Heart right ventricle (tissue), 16 donors: ENCODE measurements around the gene TSPO. TPM values are rescaled to one million over a fixed set of nuclear protein-coding genes. Genes with fewer than 3 reads are reported as not detected.

Source experiments
- ATAC-seq, 8 donors: fragments of 200-7000 bp; cut with Tn5 transposase; one replicate each; pipeline ENCODE4 v1.9.1; 2020; ENCODE audit warnings: mild to moderate bottlenecking in 8 of 8, moderate library complexity in 8 of 8, moderate number of reproducible peaks in 1 of 8
- DNase-seq, 2 donors: peaks; one replicate each; pipeline ENCODE4 v3.0.0-alpha.2; 2020
- H3K27ac ChIP-seq, 10 donors: fragments of 200-600 bp; sonication (generic) in 2 of 10; one replicate each; pipeline versions ENCODE4 v1.5.0 to v1.8.0; 2020 to 2022; ENCODE audit warnings: mild to moderate bottlenecking in 3 of 10
- H3K27me3 ChIP-seq, 7 donors: fragments of 200-600 bp; one replicate each; pipeline ENCODE4 v1.8.0; 2021 to 2022; ENCODE audit warnings: mild to moderate bottlenecking in 2 of 7
- H3K36me3 ChIP-seq, 9 donors: fragments of 200-600 bp; sonication (generic) in 1 of 9; one replicate each; pipeline versions ENCODE4 v1.5.0 to v1.8.0; 2020 to 2022; ENCODE audit warnings: mild to moderate bottlenecking in 2 of 9
- H3K4me1 ChIP-seq, 9 donors: fragments of 200-600 bp; sonication (generic) in 1 of 9; one replicate each; pipeline versions ENCODE4 v1.5.0 to v1.8.0; 2020 to 2022; ENCODE audit warnings: mild to moderate bottlenecking in 4 of 9
- H3K4me3 ChIP-seq, 10 donors: fragments of 200-600 bp; sonication (generic) in 2 of 10; one replicate each; pipeline versions ENCODE4 v1.5.0 to v1.8.0; 2020 to 2022; ENCODE audit warnings: mild to moderate bottlenecking in 7 of 10, moderate library complexity in 2 of 10
- H3K9me3 ChIP-seq, 11 donors: fragments of 200-600 bp in 10 of 11; sonication (generic) in 2 of 11; one replicate each; pipeline versions ENCODE4 v1.5.0 to v1.8.0; 2013 to 2022; ENCODE audit warnings: mild to moderate bottlenecking in 2 of 11, control low read depth in 1 of 11, moderate library complexity in 1 of 11
- WGBS, 2 donors: extraction: QIAGEN DNeasy Blood & Tissue Kit; methylation state at CpG; one replicate each; pipeline ENCODE4 v1.1.7; 2013; ENCODE audit warnings: inconsistent platforms in 1 of 2; 5-methylcytosine and 5-hydroxymethylcytosine counted together
- intact Hi-C, 10 donors: fragments of 100-400 bp; cut with DNase I; formaldehyde crosslinking; loops; one replicate each; pipeline versions ENCODE4 v1.11.1 to v1.14.2; 2022
- polyA plus RNA-seq, 2 donors: library from polyadenylated mRNA; stranded (reverse); fragments of 200-250 nt; gene quantifications; one replicate each; pipeline ENCODE4 v1.2.3, GENCODE V29; 2013
- total RNA-seq, 10 donors: library from RNA; stranded (reverse); fragmentation: NEBNext Ultra II Directional in 3 of 10; extraction: Animal tissue kit (Norgen Biotek cat#: 25700) in 3 of 10; gene quantifications; one replicate each; pipeline versions ENCODE4 v1.2.1 to v1.2.4, GENCODE V29; 2021 to 2023
- TF ChIP-seq, protein P1 (sequence below), 9 donors: fragments of 200-600 bp; sonication (generic) in 2 of 9; IDR thresholded peaks; one replicate each; pipeline versions ENCODE4 v1.5.0 to v1.8.0; 2021 to 2022; ENCODE audit warnings: antibody characterized with exemption in 9 of 9, mild to moderate bottlenecking in 5 of 9, moderate library complexity in 1 of 9
- donor health status: Arrhythmogenic right ventricular cardiomyopathy.
- donor health status: ischemic (EF 13 %, LVEDD 7.1; RV severe dilation, severe dysfunction).
- donor health status: healthy with polysubstance abuse.
- donor health status: DM: no; HTN: yes; CAD: no.
- donor health status: DM: no; HTN: no; CAD: no.
- donor health status: ischemic (EF 25% LVEDD 6.9; RV normal size, moderate dysfunction).
- donor health status: ischemic (EF 25% LVEDD 5.7; RV mildly dilated, moderate dysfunction).
- donor health status: healthy.
- donor health status: DM: yes; HTN: yes; CAD: no.
- donor health status: Ischemic cardiomyopathy.
- donor health status: ischemic (EF 35%, LVEDD 5.7; RV mildly dilated, moderate dysfunction).
- donor health status: nonischemic (EF 11% LVEDD 7.7; RV severe dilation, severe dysfunction).
- donor health status: DM: yes; HTN: yes; CAD: no.
- donor health status: PGD.
- donor health status: ischemic (EF 29% LVEDD 5.4; RV normal size, mild dysfunction).
- donor health status: nonischemic (EF 23%, LVEDD 6.1; RV moderate dilation, normal function).

TSPO gene
- total and polyA plus RNA-seq, 12 donors = 84.7 to 258 (median 102) TPM

DNA sequence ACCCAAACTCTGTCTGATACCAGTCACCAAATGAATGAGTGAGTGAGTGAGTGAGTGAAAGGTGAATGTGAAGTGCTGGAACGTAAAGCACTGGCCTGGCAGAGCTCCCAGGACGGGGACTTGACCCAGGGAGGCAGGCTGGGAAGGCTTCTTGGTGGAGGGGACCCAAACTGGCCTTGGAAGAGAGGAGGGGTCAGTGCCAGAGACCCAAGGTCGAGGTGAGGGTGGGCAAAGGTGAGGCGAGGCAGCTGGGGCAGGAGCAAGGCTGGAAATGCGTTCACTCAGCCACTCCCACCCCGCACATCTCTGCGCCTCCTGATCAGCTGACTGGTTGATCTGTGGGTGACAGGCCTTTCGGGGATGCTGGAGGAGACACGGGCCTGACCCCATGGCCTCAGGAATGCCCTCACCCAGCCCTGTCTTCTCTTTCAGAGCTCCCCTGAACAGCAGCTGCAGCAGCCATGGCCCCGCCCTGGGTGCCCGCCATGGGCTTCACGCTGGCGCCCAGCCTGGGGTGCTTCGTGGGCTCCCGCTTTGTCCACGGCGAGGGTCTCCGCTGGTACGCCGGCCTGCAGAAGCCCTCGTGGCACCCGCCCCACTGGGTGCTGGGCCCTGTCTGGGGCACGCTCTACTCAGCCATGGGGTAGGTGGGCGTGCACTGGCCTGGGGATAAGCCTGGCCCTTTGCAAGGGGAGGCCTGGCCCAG is 7.6 kb downstream of the TSPO start:
- intact Hi-C loops = no loop called here

DNA sequence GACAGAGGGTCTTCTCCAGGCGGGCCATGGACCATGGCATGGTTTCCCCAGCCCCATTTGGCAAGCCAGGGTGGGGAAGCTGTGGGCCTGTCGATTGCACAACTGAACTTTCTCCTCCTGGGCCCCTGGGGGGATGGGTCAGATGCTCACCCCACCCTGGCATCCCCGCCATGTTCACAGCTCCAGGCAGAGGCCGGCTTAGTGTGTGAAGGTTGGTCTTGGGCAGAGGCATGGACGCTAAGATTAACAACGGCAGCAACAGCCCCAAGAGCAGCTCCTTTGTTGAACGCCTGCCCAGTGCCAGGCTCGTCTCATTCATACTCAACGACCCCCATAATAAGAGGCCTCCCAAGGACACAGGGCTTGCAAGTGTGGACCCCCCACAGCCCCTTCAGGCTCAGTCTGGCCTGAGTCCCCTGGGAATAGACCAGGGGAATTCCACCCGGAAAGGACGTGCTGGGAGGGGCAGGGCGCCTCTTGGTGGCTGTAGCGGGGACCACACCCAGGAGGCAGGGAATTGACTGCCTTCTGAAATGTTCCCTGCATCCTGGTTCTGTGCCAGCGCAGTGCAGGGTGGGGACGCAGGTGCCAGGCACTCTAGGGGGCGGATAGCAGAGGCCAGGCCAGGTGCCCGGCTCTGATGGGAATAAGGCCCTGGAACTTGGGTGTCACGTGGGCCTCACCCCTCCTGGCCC is 8.3 kb downstream of the TSPO start:
- Histone ChIP-seq H3K4me1 (peaks cover 6 to 53% (median 24%) of the 10 kb centered on the region in 9 donors), H3K27ac (no peak overlapping the region), H3K9me3 (no peaks in the 10 kb centered on the region), H3K4me3 (no peak overlapping the region), H3K27me3 (no peaks in the 10 kb centered on the region), H3K36me3 (peaks cover 0 to 50% (median 7%) of the 10 kb centered on the region in 9 donors)
- TF ChIP-seq, protein P1, sequence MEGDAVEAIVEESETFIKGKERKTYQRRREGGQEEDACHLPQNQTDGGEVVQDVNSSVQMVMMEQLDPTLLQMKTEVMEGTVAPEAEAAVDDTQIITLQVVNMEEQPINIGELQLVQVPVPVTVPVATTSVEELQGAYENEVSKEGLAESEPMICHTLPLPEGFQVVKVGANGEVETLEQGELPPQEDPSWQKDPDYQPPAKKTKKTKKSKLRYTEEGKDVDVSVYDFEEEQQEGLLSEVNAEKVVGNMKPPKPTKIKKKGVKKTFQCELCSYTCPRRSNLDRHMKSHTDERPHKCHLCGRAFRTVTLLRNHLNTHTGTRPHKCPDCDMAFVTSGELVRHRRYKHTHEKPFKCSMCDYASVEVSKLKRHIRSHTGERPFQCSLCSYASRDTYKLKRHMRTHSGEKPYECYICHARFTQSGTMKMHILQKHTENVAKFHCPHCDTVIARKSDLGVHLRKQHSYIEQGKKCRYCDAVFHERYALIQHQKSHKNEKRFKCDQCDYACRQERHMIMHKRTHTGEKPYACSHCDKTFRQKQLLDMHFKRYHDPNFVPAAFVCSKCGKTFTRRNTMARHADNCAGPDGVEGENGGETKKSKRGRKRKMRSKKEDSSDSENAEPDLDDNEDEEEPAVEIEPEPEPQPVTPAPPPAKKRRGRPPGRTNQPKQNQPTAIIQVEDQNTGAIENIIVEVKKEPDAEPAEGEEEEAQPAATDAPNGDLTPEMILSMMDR (IDR thresholded peaks at IDR 0.05) = peak in 5 of 9 donors; percentile 12 to 28 (median 20)
- WGBS, 2 donors = 68% methylated on average over 18 of the region's 18 CpGs
- ATAC-seq (peak in 2 of 8 donors; percentile 9 to 22), DNase-seq (no peak)
- intact Hi-C loops = no loop called here

More for the DNA sequence above, 7.6 kb downstream of the TSPO start:
- no peak for DNase-seq
- peaks cover 0 to 51% (median 7%) of the 10 kb centered on the region in 9 donors for H3K36me3 ChIP-seq
- 88 to 90% methylated on average over 24 of the region's 24 CpGs for WGBS, 2 donors
- H3K9me3 ChIP-seq = no peaks in the 10 kb centered on the region
- H3K27ac ChIP-seq = no peak overlapping the region
- no peaks in the 10 kb centered on the region for H3K27me3 ChIP-seq
- peak in 1 of 8 donors; percentile 2 for ATAC-seq
- TF ChIP-seq, protein P1 (IDR thresholded peaks at IDR 0.05) = no peak
- no peak overlapping the region for H3K4me3 ChIP-seq
- peaks cover 6 to 55% (median 23%) of the 10 kb centered on the region in 9 donors for H3K4me1 ChIP-seq

DNA sequence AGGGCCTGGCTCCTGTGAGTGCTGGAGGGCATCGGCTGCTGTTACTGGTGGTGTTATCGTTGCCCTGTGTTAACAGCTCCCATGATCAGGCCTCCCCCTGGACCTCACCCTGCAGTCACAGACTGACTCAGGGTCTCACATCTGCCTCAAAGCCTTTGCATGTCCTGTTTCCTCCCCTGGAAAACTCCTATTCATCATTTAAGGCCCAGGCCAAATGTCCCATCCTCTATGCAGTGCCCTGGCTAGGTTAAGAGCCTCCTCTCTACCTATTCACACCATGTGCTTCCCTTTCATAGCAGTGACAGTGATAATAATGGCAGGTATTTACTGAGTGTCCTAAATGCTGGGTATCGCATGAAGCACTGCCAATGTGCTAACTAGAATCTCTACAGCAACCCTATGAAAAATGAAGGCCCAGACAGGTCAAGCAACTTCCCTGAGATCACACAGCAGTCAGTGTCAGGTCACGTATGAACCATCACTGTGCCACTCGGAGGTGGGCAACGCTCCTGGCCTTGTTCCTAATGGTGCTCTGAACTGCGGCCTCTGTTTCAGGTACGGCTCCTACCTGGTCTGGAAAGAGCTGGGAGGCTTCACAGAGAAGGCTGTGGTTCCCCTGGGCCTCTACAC is 9.3 kb downstream of the TSPO start:
- TF ChIP-seq, protein P1 (IDR thresholded peaks at IDR 0.05) = no peak
- Histone ChIP-seq H3K4me1 (peaks cover 6 to 45% (median 27%) of the 10 kb centered on the region in 9 donors), H3K9me3 (no peaks in the 10 kb centered on the region), H3K36me3 (peaks cover 0 to 40% (median 7%) of the 10 kb centered on the region in 9 donors), H3K4me3 (no peak overlapping the region), H3K27ac (no peak overlapping the region), H3K27me3 (no peaks in the 10 kb centered on the region)
- ATAC-seq = no peak
- WGBS, 2 donors = 92 to 93% methylated on average over 8 of the region's 8 CpGs
- DNase-seq = no peak
- intact Hi-C loops = no loop called here

DNA sequence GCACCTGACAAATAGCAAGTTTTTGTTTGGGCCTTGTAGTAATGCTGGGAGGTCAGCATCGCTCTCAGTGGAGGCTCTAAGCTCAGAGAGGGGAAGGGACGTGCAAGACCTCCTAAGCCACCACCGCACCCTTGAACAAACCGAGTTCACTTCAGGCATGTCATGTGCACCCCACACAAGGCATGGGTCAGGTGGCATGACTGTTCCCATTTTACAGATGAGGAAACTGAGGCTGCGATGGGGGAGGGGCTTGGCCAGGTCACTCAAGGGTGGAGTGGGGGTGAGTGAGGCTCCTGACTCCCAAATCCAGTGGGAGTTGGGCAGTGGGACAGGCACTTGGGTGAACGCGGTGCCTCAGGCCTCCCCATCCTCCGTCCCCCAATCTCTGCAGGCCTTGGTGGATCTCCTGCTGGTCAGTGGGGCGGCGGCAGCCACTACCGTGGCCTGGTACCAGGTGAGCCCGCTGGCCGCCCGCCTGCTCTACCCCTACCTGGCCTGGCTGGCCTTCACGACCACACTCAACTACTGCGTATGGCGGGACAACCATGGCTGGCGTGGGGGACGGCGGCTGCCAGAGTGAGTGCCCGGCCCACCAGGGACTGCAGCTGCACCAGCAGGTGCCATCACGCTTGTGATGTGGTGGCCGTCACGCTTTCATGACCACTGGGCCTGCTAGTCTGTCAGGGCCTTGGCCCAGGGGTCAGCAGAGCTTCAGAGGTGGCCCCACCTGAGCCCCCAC is 11.2 kb downstream of the TSPO start:
- TF ChIP-seq, protein P1 (IDR thresholded peaks at IDR 0.05) = no peak
- WGBS, 2 donors = 95 to 97% methylated on average over 24 of the region's 24 CpGs
- DNase-seq = no peak
- peaks cover 0 to 40% (median 7%) of the 10 kb centered on the region in 9 donors for H3K36me3 ChIP-seq
- H3K4me1 ChIP-seq = peaks cover 6 to 39% (median 27%) of the 10 kb centered on the region in 9 donors
- H3K27ac ChIP-seq = no peak overlapping the region
- intact Hi-C loops = no loop called here
- no peaks in the 10 kb centered on the region for H3K9me3 ChIP-seq
- no peak overlapping the region for H3K4me3 ChIP-seq
- H3K27me3 ChIP-seq = no peaks in the 10 kb centered on the region
- ATAC-seq = no peak
